Small intestine (tissue), 16 donors: Measurements from ENCODE around the gene SLC19A3. TPM values are rescaled to one million over a fixed set of nuclear protein-coding genes. Genes with fewer than 3 reads are reported as not detected.
"Not testable (repeated sequence)": the region's sequence is repeated elsewhere in the genome, so short reads cannot be mapped to it uniquely, and the experiment has no call there.

ENCODE experiments used
- DNase-seq, 2 donors: peaks; one replicate each; pipeline versions ENCODE4 v3.0.0 to v3.0.0-alpha.2; 2013
- FAIRE-seq: peaks from 2 replicates; lab custom pipeline; 2012; peaks lifted over from hg19 to GRCh38; lab: Jason Lieb, UNC
- H3K27ac ChIP-seq, 3 donors: one replicate each; pipeline ENCODE4 v1.5.1; 2013; ENCODE audit warnings: low read length in 2 of 3, mild to moderate bottlenecking in 2 of 3, control low read depth in 1 of 3, inconsistent platforms in 1 of 3, low read depth in 1 of 3, moderate library complexity in 1 of 3
- H3K27me3 ChIP-seq, 3 donors: one replicate each; pipeline ENCODE4 v1.6.1; 2013; ENCODE audit warnings: low read length in 3 of 3, inconsistent platforms in 1 of 3; ENCODE audit not compliant: control insufficient read depth in 3 of 3, insufficient read depth in 3 of 3
- H3K36me3 ChIP-seq, 3 donors: one replicate each; pipeline ENCODE4 v1.6.1; 2013; ENCODE audit warnings: low read length in 3 of 3, inconsistent platforms in 1 of 3, low read depth in 1 of 3, mild to moderate bottlenecking in 1 of 3, moderate library complexity in 1 of 3; ENCODE audit not compliant: control insufficient read depth in 3 of 3, insufficient read depth in 2 of 3
- H3K4me1 ChIP-seq, 3 donors: one replicate each; pipeline ENCODE4 v1.6.1; 2013; ENCODE audit warnings: low read length in 2 of 3, inconsistent platforms in 1 of 3, low read depth in 1 of 3, mild to moderate bottlenecking in 1 of 3, moderate library complexity in 1 of 3; ENCODE audit not compliant: control insufficient read depth in 3 of 3, insufficient read depth in 2 of 3
- H3K4me3 ChIP-seq, 3 donors: one replicate each; pipeline ENCODE4 v1.5.1; 2013; ENCODE audit warnings: low read length in 3 of 3, control low read depth in 1 of 3, inconsistent platforms in 1 of 3, low read depth in 1 of 3, mild to moderate bottlenecking in 1 of 3, moderate library complexity in 1 of 3
- H3K9me3 ChIP-seq, 2 donors: one replicate each; pipeline ENCODE4 v1.6.1; 2013; ENCODE audit warnings: low read depth in 1 of 2, low read length in 1 of 2; ENCODE audit not compliant: control insufficient read depth in 2 of 2, insufficient read depth in 1 of 2
- WGBS, 3 donors: extraction: QIAGEN DNeasy Blood & Tissue Kit; methylation state at CpG; one replicate each; pipeline ENCODE4 v1.1.7; 2013; 5-methylcytosine and 5-hydroxymethylcytosine counted together
- long read RNA-seq, 10 donors: transcript quantifications; one replicate each; lab custom pipeline, GENCODE V29; 2026
- polyA plus RNA-seq, 4 donors: library from polyadenylated mRNA; stranded (reverse) in 3 of 4; unstranded in 1 of 4; fragments of 200-250 nt in 3 of 4; fragments of 120-200 nt in 1 of 4; gene quantifications; one replicate each; pipeline versions ENCODE4 v1.2.1 to v1.2.3, GENCODE V29; 2013
- donor health status: healthy with polysubstance abuse.
- donor health status: control.
- donor health status: control.
- donor health status: Bipolar disorder and iron deficiency.
- donor health status: healthy.

Gene SLC19A3
- polyA plus RNA-seq = 10 to 100 TPM in 1 of 4 donors, 1 to 10 TPM in 3; 4.0 to 81.5 (median 7.7) TPM
- long read RNA-seq, donor 1 = 0 reads
- long read RNA-seq, donor 2, full-length matches to known transcripts = 7 of 17 reads
- long read RNA-seq, donor 2, partial matches to known transcripts = 10 of 17 reads
- long read RNA-seq, donor 2, other reads (novel, unspliced or antisense) = 0 of 17 reads
- long read RNA-seq, donor 3, full-length matches to known transcripts = 6 of 27 reads
- long read RNA-seq, donor 3, partial matches to known transcripts = 21 of 27 reads
- long read RNA-seq, donor 3, other reads (novel, unspliced or antisense) = 0 of 27 reads
- long read RNA-seq, donor 4 = 0 reads
- long read RNA-seq, donor 5 = 0 reads
- long read RNA-seq, donor 6, full-length matches to known transcripts = 8 of 22 reads
- long read RNA-seq, donor 6, partial matches to known transcripts = 14 of 22 reads
- long read RNA-seq, donor 6, other reads (novel, unspliced or antisense) = 0 of 22 reads
- long read RNA-seq, donor 7 = 0 reads
- long read RNA-seq, donor 8 = 0 reads
- long read RNA-seq, donor 9, full-length matches to known transcripts = 4 of 4 reads
- long read RNA-seq, donor 9, partial matches to known transcripts = 0 of 4 reads
- long read RNA-seq, donor 9, other reads (novel, unspliced or antisense) = 0 of 4 reads
- long read RNA-seq, donor 10, full-length matches to known transcripts = 13 of 40 reads
- long read RNA-seq, donor 10, partial matches to known transcripts = 27 of 40 reads
- long read RNA-seq, donor 10, other reads (novel, unspliced or antisense) = 0 of 40 reads

GRCh38 chr2:227717687-227718567, at the start of gene SLC19A3:
Gene SLC19A3 (minus strand): TSS chr2:227718028. CDS start chr2:227702318, 15,710 bp downstream.
- DNase-seq (peak; percentile 90 to 96), FAIRE-seq (no peak)
- Histone ChIP-seq H3K4me3 (peak within 1 kb of the TSS; percentile 36 to 68 (median 64)), H3K27ac (peak within 1 kb of the TSS; percentile 22 to 87 (median 79)), H3K27me3 (no peaks in the 10 kb centered on the region), H3K9me3 (no peaks in the 10 kb centered on the region), H3K4me1 (peaks cover 0 to 39% (median under 1%) of the 10 kb centered on the region in 3 donors), H3K36me3 (peaks cover 0 to 2% (median 0%) of the 10 kb centered on the region in 3 donors)
- 2 to 10% (median 6%) methylated on average over 34 to 35 of the region's 35 CpGs for WGBS, 3 donors

- H3K27me3 ChIP-seq = no peaks in the 10 kb centered on the region
- no peak overlapping the region for H3K4me3 ChIP-seq
- peaks cover 0 to 13% (median 5%) of the 10 kb centered on the region in 3 donors for H3K4me1 ChIP-seq
- DNase-seq (peak; percentile 85 to 88), FAIRE-seq (no peak)
- 11 to 20% (median 14%) methylated on average over 11 of the region's 11 CpGs for WGBS, 3 donors
- H3K27ac ChIP-seq = peak overlapping the region in 1 of 3 donors; percentile 36
- no peaks in the 10 kb centered on the region for H3K36me3 ChIP-seq
- no peaks in the 10 kb centered on the region for H3K9me3 ChIP-seq
These were observed 48.6 kb upstream of the SLC19A3 start for GRCh38 chr2:227766373-227766883.

GRCh38 chr2:227765788-227766372, 48.1 kb upstream of the SLC19A3 start:
- DNase-seq (no peak), FAIRE-seq (no peak)
- WGBS, 3 donors = 20 to 48% (median 34%) methylated on average over 4 of the region's 4 CpGs
- peaks cover 0 to 18% (median 8%) of the 10 kb centered on the region in 3 donors for H3K4me1 ChIP-seq
- H3K27me3 ChIP-seq = no peaks in the 10 kb centered on the region
- H3K9me3 ChIP-seq = no peaks in the 10 kb centered on the region
- no peak overlapping the region for H3K4me3 ChIP-seq
- H3K27ac ChIP-seq = peak overlapping the region in 2 of 3 donors; percentile 24 to 36
- H3K36me3 ChIP-seq = no peaks in the 10 kb centered on the region

GRCh38 chr2:227761740-227762476, 44.1 kb upstream of the SLC19A3 start:
- H3K4me3 ChIP-seq = no peak overlapping the region
- peak overlapping the region; percentile 73 to 95 (median 77) for H3K27ac ChIP-seq
- DNase-seq (peak; percentile 89 to 94), FAIRE-seq (peak; percentile 89)
- H3K27me3 ChIP-seq = peaks cover 0 to 2% (median 0%) of the 10 kb centered on the region in 3 donors
- WGBS, 3 donors = 12 to 56% (median 33%) methylated on average over 6 of the region's 6 CpGs
- no peaks in the 10 kb centered on the region for H3K9me3 ChIP-seq
- peaks cover 0 to 30% (median 8%) of the 10 kb centered on the region in 3 donors for H3K4me1 ChIP-seq
- H3K36me3 ChIP-seq = no peaks in the 10 kb centered on the region

GRCh38 chr2:227759411-227760118, 41.7 kb upstream of the SLC19A3 start:
- H3K4me3 ChIP-seq = no peak overlapping the region
- peaks cover 0 to 5% of the 10 kb centered on the region in 2 donors for H3K9me3 ChIP-seq
- peaks cover 0 to 2% (median 0%) of the 10 kb centered on the region in 3 donors for H3K27me3 ChIP-seq
- DNase-seq (peak; percentile 50 to 79), FAIRE-seq (no peak)
- H3K36me3 ChIP-seq = no peaks in the 10 kb centered on the region
- peak overlapping the region in 2 of 3 donors; percentile 27 to 95 for H3K27ac ChIP-seq
- peaks cover 0 to 30% (median 8%) of the 10 kb centered on the region in 3 donors for H3K4me1 ChIP-seq
- WGBS, 3 donors = 52 to 68% (median 67%) methylated on average over 12 to 13 of the region's 13 CpGs

- FAIRE-seq, H3K9me3 ChIP-seq, H3K27me3 ChIP-seq, H3K4me3 ChIP-seq, H3K27ac ChIP-seq, H3K36me3 ChIP-seq, DNase-seq: not testable (repeated sequence)
- H3K4me1 ChIP-seq = peaks cover 0 to 16% (median 2%) of the 10 kb centered on the region in 3 donors
- 72 to 82% (median 74%) methylated on average over 4 of the region's 4 CpGs for WGBS, 3 donors
These were observed 38.4 kb upstream of the SLC19A3 start for GRCh38 chr2:227756261-227756660.
